IPS DF 4.7 (cell line): ENCODE measurements around the gene LIMK2.
"Not testable (repeated sequence)": the region's sequence is repeated elsewhere in the genome, so short reads cannot be mapped to it uniquely, and the experiment has no call there.

Experiments
- DNase-seq: peaks from one replicate; pipeline ENCODE4 v3.0.0-alpha.2; 2013; ENCODE audit warnings: low spot score; ENCODE audit errors: extremely low read depth

Gene LIMK2

GRCh38 chr22:31210556-31211421 is 1.3 kb upstream of the LIMK2 start:
- DNase-seq, result no peak

DNA sequence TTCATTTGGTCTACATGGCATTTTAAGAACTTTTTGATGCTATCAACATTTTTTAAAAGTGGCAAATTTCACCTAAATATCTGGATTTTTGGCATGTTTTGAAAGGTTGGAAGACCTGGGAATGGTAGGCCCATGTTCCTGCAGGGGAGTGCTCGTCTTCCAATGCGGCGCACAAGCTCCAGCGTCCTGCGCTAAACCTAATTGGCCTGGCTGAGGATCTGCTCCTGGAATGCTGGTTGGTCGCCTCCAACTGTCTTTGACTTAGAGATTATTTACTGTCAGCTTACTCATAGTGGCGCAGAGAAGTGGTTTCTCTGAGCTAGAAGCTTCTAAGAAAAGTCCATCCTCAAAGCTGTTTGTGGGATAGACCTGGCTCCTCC is 626 bp upstream of the LIMK2 start:
- no peak for DNase-seq

DNA sequence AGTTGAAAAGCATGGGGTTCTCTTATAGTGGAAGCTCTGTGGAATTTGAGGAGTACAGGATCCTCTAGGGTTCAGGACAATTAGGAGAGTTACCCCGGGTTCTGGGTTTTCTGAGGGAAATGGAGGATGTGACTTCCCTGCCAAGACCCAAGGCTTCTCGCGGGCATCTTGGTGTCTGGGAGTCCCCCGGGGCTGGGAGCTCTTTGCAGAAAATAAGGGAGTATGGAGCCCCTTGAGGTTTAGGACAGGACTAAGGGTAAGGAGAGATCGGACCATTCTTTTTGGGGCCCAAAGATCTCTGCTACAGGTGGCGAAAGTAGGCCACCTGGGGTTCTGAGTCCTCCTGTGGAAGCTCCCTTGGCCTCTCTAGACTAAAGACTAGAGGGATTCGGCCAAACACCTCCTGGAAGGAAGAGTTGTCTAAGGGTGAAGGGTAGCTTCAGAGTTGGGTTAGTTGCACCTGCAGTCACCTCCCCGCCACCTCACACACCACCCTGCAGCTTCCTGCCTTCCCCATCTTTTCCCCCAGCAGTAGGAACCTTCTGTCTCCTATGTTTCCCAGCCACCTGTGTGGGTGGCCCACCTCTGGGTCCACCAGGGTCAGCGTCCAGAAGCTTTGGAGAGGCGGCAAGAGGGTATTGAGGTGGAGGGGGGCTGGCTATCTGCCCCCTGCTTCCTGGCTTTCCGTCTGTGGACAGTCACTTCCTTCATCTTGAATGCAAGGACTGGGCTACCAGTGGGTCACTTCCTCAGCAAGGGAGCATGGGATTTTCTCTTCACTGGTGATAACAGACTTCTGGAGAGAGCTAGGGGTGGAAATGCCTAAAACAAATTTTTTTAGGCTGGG is 908 bp downstream of the LIMK2 start:
- no peak for DNase-seq

DNA sequence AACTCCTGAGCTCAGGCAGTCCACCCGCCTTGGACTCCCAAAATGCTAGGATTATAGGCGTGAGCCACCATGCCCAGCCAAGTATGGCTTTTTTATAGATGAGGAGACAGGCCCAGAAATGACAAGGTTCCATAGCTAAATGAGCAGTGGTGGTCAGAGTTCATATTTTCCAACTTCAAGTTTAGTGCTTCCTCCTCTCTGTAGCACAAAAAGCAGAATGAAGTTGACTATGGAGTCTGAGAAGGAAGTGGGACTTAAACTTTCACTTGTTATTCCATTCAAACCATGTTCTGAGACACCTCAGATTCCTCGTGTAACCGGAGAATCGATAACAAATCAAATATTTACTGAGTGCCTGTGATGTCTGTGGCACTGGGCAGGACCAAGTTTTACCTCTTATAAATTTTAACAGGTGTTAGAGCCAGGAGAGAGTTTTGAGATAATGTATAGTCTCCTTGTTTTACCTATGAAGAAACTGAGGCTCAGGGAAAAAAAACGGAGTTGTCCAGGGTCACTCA is 3.0 kb downstream of the LIMK2 start:
- no peak for DNase-seq

DNA sequence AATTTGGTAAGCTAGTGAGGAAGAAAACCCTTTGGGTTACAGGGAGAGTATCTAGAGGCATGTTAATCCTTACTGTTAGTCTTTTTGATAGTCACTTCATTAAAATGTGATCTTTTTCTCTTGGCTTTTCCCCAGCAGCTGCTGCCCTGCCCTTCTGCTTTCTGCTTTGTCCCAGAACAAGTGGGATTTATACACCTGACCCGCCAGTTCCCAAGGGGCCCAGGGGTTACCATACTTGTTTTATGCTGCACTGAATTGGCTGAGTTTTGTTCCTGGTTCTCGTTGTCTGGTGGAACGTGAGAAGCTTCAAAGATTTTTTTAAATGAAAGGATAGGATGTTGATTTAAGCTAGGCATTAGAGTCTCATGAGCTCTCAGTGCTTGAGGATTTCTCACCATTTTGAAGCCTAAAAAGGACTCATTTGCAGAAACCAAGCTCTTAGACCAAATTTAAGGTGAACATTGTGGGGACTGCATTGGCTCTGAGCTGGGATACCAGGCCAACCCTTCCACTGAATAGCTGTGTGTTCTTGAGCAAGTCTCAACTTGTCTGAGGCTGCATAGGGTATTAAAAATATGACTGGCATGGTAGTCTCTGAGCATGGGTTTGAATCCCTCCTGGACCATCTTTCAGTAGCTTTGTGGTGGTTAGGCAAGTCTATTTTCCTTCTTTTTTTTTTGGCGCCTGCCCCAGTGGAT is 6.6 kb downstream of the LIMK2 start:
- no peak for DNase-seq

GRCh38 chr22:31221084-31221483 is 9.0 kb downstream of the LIMK2 start:
- no peak for DNase-seq

- no peak for DNase-seq
Measured at GRCh38 chr22:31222736-31223135, 10.6 kb downstream of the LIMK2 start.

DNA sequence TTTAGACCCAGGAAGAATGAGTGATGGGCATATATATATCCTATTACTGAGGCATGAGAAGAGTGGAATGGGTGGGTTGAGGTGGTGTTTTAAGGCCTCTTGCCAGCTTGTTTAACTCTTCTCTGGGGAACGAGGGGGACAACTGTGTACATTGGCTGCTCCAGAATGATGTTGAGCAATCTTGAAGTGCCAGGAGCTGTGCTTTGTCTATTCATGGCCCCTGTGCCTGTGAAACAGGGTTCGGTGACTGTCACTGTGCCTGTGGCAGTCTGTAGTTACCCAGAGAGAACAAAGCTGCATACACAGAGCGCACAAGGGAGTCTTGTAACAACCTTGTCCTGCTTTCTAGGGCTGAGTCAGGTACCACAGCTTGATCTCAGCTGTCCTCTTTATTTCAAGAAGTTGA is 11.7 kb downstream of the LIMK2 start:
- DNase-seq, result no peak

DNA sequence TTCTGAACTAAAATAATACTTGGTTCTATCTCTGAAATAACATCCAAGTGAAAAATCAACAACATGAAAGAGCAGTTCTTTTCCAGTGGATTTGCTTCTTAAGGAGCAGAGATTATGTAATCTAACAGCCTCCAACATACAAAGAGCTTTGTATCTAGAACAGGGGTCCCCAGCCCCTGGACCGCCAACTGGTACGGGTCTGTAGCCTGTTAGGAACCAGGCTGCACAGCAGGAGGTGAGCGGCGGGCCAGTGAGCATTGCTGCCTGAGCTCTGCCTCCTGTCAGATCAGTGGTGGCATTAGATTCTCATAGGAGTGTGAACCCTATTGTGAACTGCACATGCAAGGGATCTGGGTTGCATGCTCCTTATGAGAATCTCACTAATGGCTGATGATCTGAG is 12.6 kb downstream of the LIMK2 start:
- DNase-seq, result not testable (repeated sequence)

DNA sequence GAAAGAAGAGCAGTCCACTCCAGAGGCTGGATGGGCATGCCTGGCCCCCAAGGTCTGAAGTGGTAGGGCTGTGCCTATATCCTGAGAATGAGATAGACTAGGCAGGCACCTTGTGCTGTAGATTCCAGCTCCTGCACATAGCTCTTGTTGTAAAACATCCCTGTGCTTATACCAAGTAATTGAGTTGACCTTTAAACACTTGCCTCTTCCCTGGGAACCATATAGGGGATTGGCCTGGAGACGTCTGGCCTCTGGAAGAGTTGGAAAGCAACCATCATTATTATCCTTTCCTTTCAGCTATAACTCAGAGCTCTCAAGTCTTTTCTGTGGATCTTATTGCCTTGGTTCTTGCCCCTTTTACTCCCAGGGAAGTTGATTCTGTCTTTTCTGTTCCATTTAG is 15.1 kb downstream of the LIMK2 start:
- DNase-seq, result no peak

DNA sequence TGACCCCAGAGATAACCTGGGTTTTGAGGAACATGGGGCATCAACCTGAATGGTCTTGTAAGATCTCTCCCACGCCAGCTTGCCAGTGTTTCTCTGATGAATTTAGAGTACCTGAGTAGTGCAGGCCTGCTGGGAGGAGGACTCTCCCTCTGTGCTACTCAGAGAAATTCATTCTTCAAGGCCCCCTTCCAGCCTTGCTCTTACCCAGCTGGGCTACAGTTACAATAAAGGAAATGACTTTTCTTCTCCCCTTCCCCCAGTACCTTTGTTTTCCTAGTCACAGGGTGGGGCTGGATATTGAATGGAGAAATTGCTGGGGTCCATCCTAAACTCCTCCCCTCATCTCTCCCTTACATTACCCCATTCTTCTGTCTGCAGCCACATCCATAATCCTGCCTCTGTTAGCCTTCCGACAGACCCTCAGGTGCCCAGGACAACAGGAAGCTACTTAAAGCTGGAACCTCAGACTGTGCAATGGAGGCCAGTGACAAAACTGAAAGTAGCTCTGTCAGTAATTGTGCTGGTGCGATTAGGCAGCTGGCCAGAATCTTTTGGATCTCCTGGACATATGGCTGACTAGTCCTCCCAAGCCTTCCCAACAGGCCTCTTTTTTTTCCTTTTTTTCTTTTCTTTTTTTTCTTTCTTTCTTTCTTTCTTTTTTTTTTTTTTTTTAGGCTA is 17.4 kb downstream of the LIMK2 start:
- DNase-seq, result no peak

DNA sequence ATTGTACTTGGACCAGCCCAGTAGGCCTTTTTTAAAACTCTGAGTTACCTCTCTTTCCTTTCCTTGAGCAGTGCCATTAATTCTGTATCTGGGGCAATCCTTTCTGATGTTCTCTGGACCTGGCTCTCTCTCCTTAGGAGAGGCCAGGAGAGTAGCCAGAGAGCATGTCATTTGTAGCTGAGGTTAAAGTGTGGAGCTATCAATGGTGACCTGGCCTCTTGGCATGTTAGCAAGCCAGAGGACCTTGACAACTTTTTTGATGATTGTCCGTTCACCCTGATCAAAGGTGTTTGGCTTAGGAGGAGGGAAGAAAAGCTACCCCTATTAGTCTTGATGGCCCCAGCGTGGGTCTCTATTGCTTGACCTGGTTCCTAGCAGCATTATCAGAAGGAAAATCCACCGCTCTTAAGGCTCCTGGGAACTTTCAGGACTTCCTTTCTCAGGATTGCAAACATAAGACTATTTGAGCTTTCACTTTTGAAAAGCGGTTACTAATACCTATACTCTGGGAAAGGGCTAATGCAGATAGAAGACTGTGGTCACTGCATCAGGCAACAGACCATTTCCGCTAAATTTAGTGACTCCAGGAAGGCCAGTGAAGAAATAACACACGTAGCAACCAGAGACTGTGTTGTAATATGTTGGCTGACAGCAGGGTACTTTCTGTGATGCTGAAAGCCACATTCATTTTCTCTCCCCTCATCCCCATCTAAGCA is 18.2 kb downstream of the LIMK2 start:
- DNase-seq, result no peak

DNA sequence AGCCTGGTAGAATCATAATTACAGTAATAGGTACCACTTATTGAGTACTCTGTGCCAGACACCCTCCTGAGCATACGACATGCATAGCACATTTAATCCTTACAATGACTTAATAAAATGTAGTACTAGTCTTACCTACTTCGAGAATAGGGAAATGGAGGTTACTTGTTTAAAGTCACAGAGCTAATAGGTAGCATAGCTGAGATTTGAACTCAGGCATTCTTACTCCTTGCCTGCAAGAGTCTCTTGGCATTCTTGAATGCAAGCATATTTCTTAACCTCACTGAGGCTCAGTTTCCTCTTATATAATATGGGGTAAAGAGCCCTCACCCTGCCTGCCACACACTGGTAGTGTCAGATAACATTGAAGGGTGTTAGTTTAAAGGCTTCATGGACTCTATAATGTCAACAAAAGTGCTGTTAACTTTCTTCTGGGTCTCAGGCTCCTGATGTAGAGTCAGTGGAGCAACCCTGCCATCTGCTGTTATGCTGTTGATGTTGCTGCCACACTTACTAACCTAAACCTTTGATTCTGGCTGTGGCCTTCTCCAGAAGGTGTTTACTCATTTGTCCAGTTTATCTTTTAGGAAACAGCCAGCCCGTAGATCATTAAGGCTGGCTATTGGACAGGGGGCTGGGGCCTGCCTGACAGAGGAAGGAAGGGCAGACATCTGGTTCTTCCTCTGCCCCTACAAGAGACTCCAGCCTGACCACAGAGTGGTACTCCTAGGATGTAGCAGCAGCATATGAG is 18.9 kb downstream of the LIMK2 start:
- DNase-seq, result no peak

DNA sequence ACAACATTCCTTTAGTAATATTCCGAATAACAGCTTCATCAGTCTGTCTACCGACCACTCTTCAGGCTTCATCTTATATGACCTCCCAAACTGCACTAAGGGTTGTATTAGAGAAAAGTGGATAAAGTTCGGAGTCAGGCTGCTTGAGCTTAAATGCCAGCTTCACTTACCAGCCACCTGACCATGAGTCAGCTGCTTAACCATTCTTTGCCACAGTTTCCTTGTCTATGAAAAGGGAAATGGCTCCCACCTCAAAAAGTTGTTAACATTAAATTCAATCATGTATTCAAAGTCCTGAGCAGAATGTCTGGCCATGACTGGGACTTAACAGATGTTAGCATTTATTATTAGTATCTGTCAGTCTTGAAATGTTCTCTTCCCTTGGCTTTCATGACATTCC is 20.9 kb downstream of the LIMK2 start:
- no peak for DNase-seq

DNA sequence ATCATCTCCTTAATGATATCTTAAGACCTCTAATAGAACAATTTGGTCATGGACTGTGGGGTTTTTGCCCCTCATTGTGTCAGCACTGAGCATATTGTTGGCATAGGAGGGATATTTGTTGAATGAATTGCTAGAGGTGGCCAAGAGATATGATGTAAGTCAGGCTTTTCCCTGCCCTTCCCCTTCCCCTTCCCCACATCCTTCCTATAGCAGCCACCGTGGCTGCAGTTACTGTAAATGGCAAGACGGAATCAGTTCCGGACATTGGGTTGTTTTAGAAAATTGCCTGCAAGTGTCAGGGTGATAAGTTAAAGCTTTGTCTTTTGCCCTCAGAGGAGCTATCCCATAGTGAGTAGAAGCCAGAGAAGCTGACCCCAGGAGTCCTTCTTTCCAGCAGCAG is 23.0 kb downstream of the LIMK2 start:
- DNase-seq, result no peak

GRCh38 chr22:31236044-31236443 is 23.9 kb downstream of the LIMK2 start:
- not testable (repeated sequence) for DNase-seq

- DNase-seq, result no peak
Measured at GRCh38 chr22:31238057-31238456, 26.0 kb downstream of the LIMK2 start.

DNA sequence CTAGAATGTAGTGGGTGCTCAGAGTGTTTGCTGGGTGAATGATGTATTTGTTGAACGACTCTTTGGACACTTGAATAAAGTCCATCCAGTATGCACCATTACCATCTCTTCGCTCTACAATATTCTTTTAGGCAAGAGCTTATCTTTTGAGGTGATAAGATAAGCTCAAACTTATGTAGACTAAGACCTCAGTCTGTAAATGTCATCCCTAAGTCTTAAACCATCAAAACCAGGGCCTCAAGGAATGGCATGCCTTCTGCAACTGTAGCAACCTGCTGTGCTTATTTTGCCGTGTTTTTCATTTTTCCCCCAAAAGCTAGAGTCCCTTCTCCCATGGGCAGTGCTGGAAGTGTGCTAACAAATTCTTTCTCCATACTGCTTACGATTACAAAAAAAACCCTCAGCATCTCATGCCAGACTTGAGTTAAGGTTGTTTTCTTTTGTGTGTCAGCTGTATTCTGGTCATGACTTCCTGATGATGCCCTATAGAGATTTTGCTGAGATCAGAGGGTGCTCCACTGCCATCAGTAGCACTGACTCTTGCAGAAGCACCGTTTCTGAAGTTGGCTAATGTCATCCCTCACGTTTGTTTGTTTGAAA is 27.8 kb downstream of the LIMK2 start:
- no peak for DNase-seq

DNA sequence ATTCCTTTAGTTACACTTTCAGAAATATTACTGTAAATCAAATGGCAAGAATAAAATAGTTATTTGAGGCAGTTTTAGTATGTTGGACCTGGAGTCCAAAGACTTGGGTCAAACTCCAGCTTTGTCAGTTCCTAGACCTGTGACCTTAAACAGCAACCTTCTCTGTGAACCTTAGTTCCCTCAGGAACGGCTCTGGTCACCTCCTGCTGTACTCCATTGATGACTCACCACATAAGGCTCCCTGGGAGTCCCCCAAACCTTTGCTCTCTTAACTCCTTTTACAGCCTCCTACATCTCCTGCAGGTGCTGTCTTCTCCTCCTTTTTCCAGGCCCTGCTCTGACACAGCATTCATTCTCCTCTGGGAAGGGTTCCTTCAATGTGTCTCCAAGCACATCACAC is 29.1 kb downstream of the LIMK2 start:
- DNase-seq, result no peak
